Measurements from ENCODE around the gene BMPR1B.

GRCh38 chr4:94759767-94760211 is 2.0 kb downstream of the BMPR1B start:
- no peak for TF ChIP-seq ETV5 (CRISPR knock-in tag; IDR thresholded peaks at IDR 0.05; ENCODE audit: low read depth)
- TF ChIP-seq TCF7 (IDR thresholded peaks at IDR 0.05; ENCODE audit: borderline replicate concordance): no peak
- TF ChIP-seq ZNF212 (CRISPR knock-in tag; IDR thresholded peaks at IDR 0.05): no peak
- TF ChIP-seq HNRNPLL (IDR thresholded peaks at IDR 0.05; ENCODE audit: low read depth, low read length, poor library complexity, severe bottlenecking): no peak
- no peak for TF ChIP-seq HDAC2 (IDR thresholded peaks at IDR 0.05)
- no peak for TF ChIP-seq CTCF (IDR thresholded peaks at IDR 0.05 in 2 of 3, conservative IDR thresholded peaks at IDR 0.05 in 1 of 3; ENCODE audit: insufficient read depth in 2 of 3, low read depth in 1 of 3, low read length in 3 of 3)
- TF ChIP-seq NONO (IDR thresholded peaks at IDR 0.05; ENCODE audit: low read depth in 2 of 2, low read length in 1 of 2): no peak
- TF ChIP-seq THRAP3 (IDR thresholded peaks at IDR 0.05; ENCODE audit: borderline replicate concordance): no peak
- no peak for TF ChIP-seq JUND (IDR thresholded peaks at IDR 0.05; ENCODE audit: borderline replicate concordance, low read depth, low read length)
- no peak for TF ChIP-seq JUND (tag; IDR thresholded peaks at IDR 0.05; ENCODE audit: borderline replicate concordance, low read depth, low read length)
- TF ChIP-seq NR3C1 (CRISPR knock-in tag; IDR thresholded peaks at IDR 0.05): no peak
- no peak for TF ChIP-seq ATF2 (CRISPR knock-in tag; IDR thresholded peaks at IDR 0.05)
- no peak for TF ChIP-seq COPS2 (conservative IDR thresholded peaks at IDR 0.05)
- no peak for TF ChIP-seq ARHGAP35 (IDR thresholded peaks at IDR 0.05; ENCODE audit: partially characterized antibody)
- no peak for TF ChIP-seq SRSF9 (IDR thresholded peaks at IDR 0.05; ENCODE audit: borderline replicate concordance, low read depth, low read length)
